H1 (cell line): ENCODE measurements around the gene CHMP6. TPM values are rescaled to one million over a fixed set of nuclear protein-coding genes. Genes with fewer than 3 reads are reported as not detected.

Experiments used
- ASH2L ChIP-seq: fragments of 200-600, 300-600 bp; sonication (generic); IDR thresholded peaks from one replicate; pipeline ENCODE4 v1.7.1; 2017; ENCODE audit warnings: low read length
- CHD7 ChIP-seq: fragments of 300-600 bp; sonication (generic); IDR thresholded peaks from 2 replicates; pipeline ENCODE4 v1.7.1; 2012; ENCODE audit warnings: low read length, moderate library complexity, mild to moderate bottlenecking, inconsistent platforms; ENCODE audit not compliant: insufficient replicate concordance
- KDM5A ChIP-seq: fragments of 200-600 bp; IDR thresholded peaks from 2 replicates; pipeline ENCODE4 v1.7.1; 2012; ENCODE audit warnings: mild to moderate bottlenecking, low read length, inconsistent platforms, mixed read lengths
- TCF12 ChIP-seq: IDR thresholded peaks from 2 replicates; pipeline ENCODE4 v1.6.1; 2011; ENCODE audit warnings: low read depth, mild to moderate bottlenecking, low read length
- polyA plus RNA-seq, 7 experiments: library from polyadenylated mRNA; depleted of rRNA in 3 of 7; stranded (reverse) in 5 of 7; unstranded in 2 of 7; fragments of >200 nt in 5 of 7; fragments of 200-250 nt in 2 of 7; gene quantifications; 1 replicate in 5 of 7; 2 replicates in 1 of 7; 4 replicates in 1 of 7; pipeline versions ENCODE4 v1.2.1 to v1.2.3, GENCODE V29; 2011 to 2013; ENCODE audit warnings: missing spikeins in 2 of 7, mixed read lengths in 2 of 7
- total RNA-seq: library from RNA; stranded (reverse); fragmentation: NEBNext Ultra II Directional; extraction: Animal tissue kit (Norgen Biotek cat#: 25700); gene quantifications from 2 replicates; pipeline ENCODE4 v1.2.1, GENCODE V29; 2021

Gene CHMP6
- total and polyA plus RNA-seq, 2 of the 8 experiments (the other 6 are each of a cell fraction or from before 2014, with no cell fraction given), result 15.7 to 24.3 TPM

- TF ChIP-seq CHD7 (no peak), ASH2L (no peak), KDM5A (no peak), TCF12 (no peak)
These were observed 8.1 kb upstream of the CHMP6 start (continued) for GRCh38 chr17:80983545-80983944.
